DOHH2 (cell line): ENCODE data around the gene ARMC9.

Experiments
- H3F3A ChIP-seq: fragments of 200-600 bp; sonication (generic), shearing (Covaris generic); 2 replicates; pipeline ENCODE4 v1.6.0; 2016; ENCODE audit warnings: antibody characterized with exemption, mild to moderate bottlenecking; ENCODE audit not compliant: control insufficient read depth, insufficient read depth
- H3K27ac ChIP-seq: fragments of 200-600 bp; sonication (generic); 2 replicates; pipeline ENCODE4 v1.5.1; 2014; ENCODE audit warnings: low read depth, mild to moderate bottlenecking, low read length, moderate library complexity
- H3K27me3 ChIP-seq: fragments of 200-600 bp; sonication (generic); 2 replicates; pipeline ENCODE4 v1.6.1; 2014; ENCODE audit warnings: mild to moderate bottlenecking, low read length, mixed read lengths; ENCODE audit not compliant: control insufficient read depth
- H3K36me3 ChIP-seq: fragments of 200-600 bp; sonication (generic); 2 replicates; pipeline ENCODE4 v1.6.1; 2014; ENCODE audit warnings: mild to moderate bottlenecking, low read length, moderate library complexity, mixed read lengths; ENCODE audit not compliant: control insufficient read depth
- H3K4me1 ChIP-seq: fragments of 200-600 bp; sonication (generic); 2 replicates; pipeline ENCODE4 v1.6.1; 2014; ENCODE audit warnings: mild to moderate bottlenecking, low read length, mixed read lengths; ENCODE audit not compliant: control insufficient read depth
- H3K4me2 ChIP-seq: fragments of 200-600 bp; sonication (generic); 2 replicates; pipeline ENCODE4 v1.6.0; 2014; ENCODE audit warnings: mild to moderate bottlenecking, low read length, moderate library complexity
- H3K4me3 ChIP-seq: fragments of 200-600 bp; sonication (generic); 2 replicates; pipeline ENCODE4 v1.5.1; 2014; ENCODE audit warnings: mild to moderate bottlenecking, low read length, mixed read lengths
- H3K79me2 ChIP-seq: fragments of 200-600 bp; sonication (generic); 2 replicates; pipeline ENCODE4 v1.6.1; 2014; ENCODE audit warnings: mild to moderate bottlenecking, low read length, mixed read lengths; ENCODE audit not compliant: control insufficient read depth
- H3K9me2 ChIP-seq: fragments of 200-600 bp; sonication (generic); replicated peaks from 2 replicates; pipeline ENCODE4 v1.6.1; 2014; ENCODE audit warnings: mild to moderate bottlenecking, low read length, mixed read lengths; ENCODE audit not compliant: control insufficient read depth
- H3K9me3 ChIP-seq: fragments of 200-600 bp; sonication (generic); 2 replicates; pipeline ENCODE4 v1.6.1; 2014; ENCODE audit warnings: antibody characterized with exemption, low read length, mixed read lengths; ENCODE audit not compliant: control insufficient read depth, insufficient read depth
- H4K20me1 ChIP-seq: fragments of 200-600 bp; sonication (generic); 2 replicates; pipeline ENCODE4 v1.6.0; 2014; ENCODE audit warnings: low read depth, mild to moderate bottlenecking, antibody characterized with exemption, low read length, moderate library complexity; ENCODE audit not compliant: control insufficient read depth, insufficient read depth
- EZH2phosphoT487 ChIP-seq: fragments of 200-600 bp; sonication (generic); IDR thresholded peaks from 2 replicates; pipeline ENCODE4 v1.6.1; 2017; ENCODE audit warnings: borderline replicate concordance, mild to moderate bottlenecking, antibody characterized with exemption, low read length, moderate library complexity, mixed read lengths
- TF ChIP-seq, protein P1 (sequence below): fragments of 200-600 bp; sonication (generic); IDR thresholded peaks from one replicate; pipeline ENCODE4 v1.5.1; 2014; ENCODE audit warnings: antibody characterized with exemption, mild to moderate bottlenecking, low read depth, low read length; ENCODE audit not compliant: poor library complexity, severe bottlenecking

The ARMC9 gene

DNA sequence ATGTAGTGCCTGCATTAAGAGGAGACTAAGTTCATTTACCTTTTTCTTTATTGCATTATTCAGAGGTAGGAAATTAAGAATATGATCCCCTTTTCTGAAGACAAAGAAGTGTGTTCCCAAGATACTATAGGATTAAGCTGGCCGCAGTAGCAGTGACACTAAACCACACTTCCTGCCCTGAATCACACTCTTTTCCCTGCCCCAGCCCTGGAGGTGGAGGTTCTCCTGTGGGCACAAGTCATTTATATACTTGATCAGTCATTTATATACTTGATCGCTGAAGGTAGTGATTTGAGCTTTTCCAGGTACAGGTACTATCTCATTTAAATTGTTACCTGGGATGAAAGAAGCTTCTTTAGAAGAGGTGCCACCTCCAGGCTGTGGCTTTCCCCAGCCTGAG, 78.6 kb downstream of the ARMC9 start:
- no peak overlapping the region for H3K4me2 ChIP-seq
- H3K4me3 ChIP-seq: no peak overlapping the region
- peaks cover 14% of the 10 kb centered on the region for H3K4me1 ChIP-seq
- no peaks in the 10 kb centered on the region for H3K36me3 ChIP-seq
- H3F3A ChIP-seq: no peaks in the 10 kb centered on the region
- no peaks in the 10 kb centered on the region for H3K9me2 ChIP-seq
- no peaks in the 10 kb centered on the region for H3K27me3 ChIP-seq
- H3K79me2 ChIP-seq: no peaks in the 10 kb centered on the region
- H3K9me3 ChIP-seq: no peaks in the 10 kb centered on the region
- H4K20me1 ChIP-seq: no peaks in the 10 kb centered on the region
- no peak overlapping the region for H3K27ac ChIP-seq
- TF ChIP-seq EZH2phosphoT487: no peak
- TF ChIP-seq, protein P1, sequence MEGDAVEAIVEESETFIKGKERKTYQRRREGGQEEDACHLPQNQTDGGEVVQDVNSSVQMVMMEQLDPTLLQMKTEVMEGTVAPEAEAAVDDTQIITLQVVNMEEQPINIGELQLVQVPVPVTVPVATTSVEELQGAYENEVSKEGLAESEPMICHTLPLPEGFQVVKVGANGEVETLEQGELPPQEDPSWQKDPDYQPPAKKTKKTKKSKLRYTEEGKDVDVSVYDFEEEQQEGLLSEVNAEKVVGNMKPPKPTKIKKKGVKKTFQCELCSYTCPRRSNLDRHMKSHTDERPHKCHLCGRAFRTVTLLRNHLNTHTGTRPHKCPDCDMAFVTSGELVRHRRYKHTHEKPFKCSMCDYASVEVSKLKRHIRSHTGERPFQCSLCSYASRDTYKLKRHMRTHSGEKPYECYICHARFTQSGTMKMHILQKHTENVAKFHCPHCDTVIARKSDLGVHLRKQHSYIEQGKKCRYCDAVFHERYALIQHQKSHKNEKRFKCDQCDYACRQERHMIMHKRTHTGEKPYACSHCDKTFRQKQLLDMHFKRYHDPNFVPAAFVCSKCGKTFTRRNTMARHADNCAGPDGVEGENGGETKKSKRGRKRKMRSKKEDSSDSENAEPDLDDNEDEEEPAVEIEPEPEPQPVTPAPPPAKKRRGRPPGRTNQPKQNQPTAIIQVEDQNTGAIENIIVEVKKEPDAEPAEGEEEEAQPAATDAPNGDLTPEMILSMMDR: no peak

DNA sequence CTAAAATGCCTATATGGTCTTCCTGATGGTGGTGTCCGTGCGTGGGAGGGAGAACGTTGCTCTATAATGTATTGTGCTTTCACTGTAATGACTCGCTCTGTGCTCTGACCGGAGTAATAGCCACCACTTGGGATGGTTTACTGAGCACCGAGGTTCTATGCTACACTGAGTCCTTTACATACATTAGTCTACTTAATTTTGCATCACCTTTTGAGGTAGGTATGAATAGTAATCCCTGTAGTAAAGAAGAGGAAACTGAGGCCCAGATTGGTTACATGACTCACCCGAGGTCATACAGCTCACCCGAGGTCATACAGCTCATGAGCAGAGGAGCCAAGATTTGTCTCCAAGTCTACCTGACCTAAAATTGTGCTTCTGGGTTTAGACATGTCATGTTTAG, 79.5 kb downstream of the ARMC9 start:
- H4K20me1 ChIP-seq: no peaks in the 10 kb centered on the region
- no peak overlapping the region for H3K4me3 ChIP-seq
- H3K27ac ChIP-seq: no peak overlapping the region
- no peak overlapping the region for H3K4me2 ChIP-seq
- no peaks in the 10 kb centered on the region for H3K27me3 ChIP-seq
- no peaks in the 10 kb centered on the region for H3F3A ChIP-seq
- no peaks in the 10 kb centered on the region for H3K9me3 ChIP-seq
- no peaks in the 10 kb centered on the region for H3K79me2 ChIP-seq
- TF ChIP-seq, protein P1: no peak
- no peak for TF ChIP-seq EZH2phosphoT487
- peaks cover 14% of the 10 kb centered on the region for H3K4me1 ChIP-seq
- H3K36me3 ChIP-seq: no peaks in the 10 kb centered on the region
- no peaks in the 10 kb centered on the region for H3K9me2 ChIP-seq

DNA sequence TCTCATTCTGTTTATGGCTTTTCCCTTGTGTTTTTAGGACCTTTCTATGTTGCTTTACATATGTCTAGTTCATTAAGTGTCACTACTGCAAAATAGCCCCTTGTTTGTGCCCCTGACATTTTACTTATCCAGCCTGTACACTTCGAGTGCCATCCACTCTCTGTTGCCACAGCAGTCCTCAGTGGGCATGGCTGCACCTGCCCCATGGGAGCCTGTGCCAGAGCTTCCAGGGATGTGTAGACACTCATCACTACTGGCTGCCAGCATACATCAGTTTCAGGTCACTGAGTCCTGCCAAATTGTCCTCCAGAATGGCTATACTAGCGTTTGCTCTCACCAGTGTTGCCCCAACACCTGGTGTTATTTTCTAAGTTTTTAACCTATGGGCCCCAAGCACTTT, 80.4 kb downstream of the ARMC9 start:
- no peaks in the 10 kb centered on the region for H3K9me2 ChIP-seq
- H3K27me3 ChIP-seq: no peaks in the 10 kb centered on the region
- H3K36me3 ChIP-seq: no peaks in the 10 kb centered on the region
- no peak overlapping the region for H3K27ac ChIP-seq
- no peak overlapping the region for H3K4me3 ChIP-seq
- H3F3A ChIP-seq: no peaks in the 10 kb centered on the region
- H3K9me3 ChIP-seq: no peaks in the 10 kb centered on the region
- H3K4me1 ChIP-seq: peaks cover 14% of the 10 kb centered on the region
- H4K20me1 ChIP-seq: no peaks in the 10 kb centered on the region
- H3K79me2 ChIP-seq: no peaks in the 10 kb centered on the region
- H3K4me2 ChIP-seq: no peak overlapping the region
- TF ChIP-seq, protein P1: no peak
- TF ChIP-seq EZH2phosphoT487: no peak

DNA sequence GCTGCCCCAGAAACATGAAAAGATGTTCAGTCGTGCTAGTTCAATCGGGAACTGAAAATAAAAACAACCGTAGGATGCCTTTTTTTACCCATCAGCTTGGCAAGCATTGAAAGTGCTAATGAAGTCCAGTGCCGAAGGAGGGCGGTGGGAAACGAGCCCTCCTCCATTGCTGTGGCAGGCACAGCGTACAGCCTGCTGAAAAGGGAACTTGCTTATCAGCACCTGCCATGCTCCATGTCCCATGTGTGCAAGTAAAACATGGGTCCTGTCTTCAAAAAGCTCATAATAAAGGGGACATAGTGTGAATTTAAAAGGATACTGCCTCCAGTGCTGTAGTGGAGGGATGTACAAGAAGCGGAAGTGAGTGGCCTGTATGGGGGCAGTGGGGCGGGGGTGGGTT, 82.4 kb downstream of the ARMC9 start:
- Histone ChIP-seq H4K20me1 (no peaks in the 10 kb centered on the region), H3K79me2 (no peaks in the 10 kb centered on the region), H3F3A (no peaks in the 10 kb centered on the region), H3K4me1 (peaks cover 6% of the 10 kb centered on the region), H3K4me2 (no peak overlapping the region), H3K27me3 (no peaks in the 10 kb centered on the region), H3K4me3 (no peak overlapping the region), H3K9me2 (no peaks in the 10 kb centered on the region), H3K27ac (no peak overlapping the region), H3K36me3 (no peaks in the 10 kb centered on the region), H3K9me3 (no peaks in the 10 kb centered on the region)
- TF ChIP-seq, protein P1: no peak
